Upper lobe of left lung (tissue), 6 donors: ENCODE measurements around the gene ZNF334. TPM values are rescaled to one million over a fixed set of nuclear protein-coding genes. Genes with fewer than 3 reads are reported as not detected.

Source experiments
- ATAC-seq, 2 donors: fragments of 200-7000 bp; cut with Tn5 transposase; one replicate each; pipeline ENCODE4 v1.9.1; 2022; ENCODE audit warnings: mild to moderate bottlenecking in 2 of 2, moderate library complexity in 2 of 2; ENCODE audit not compliant: low FRiP score in 2 of 2
- DNase-seq, 2 donors: peaks; one replicate each; pipeline ENCODE4 v3.0.0-alpha.2; 2019 to 2020
- H3K27ac ChIP-seq, 4 donors: fragments of 200-600 bp; sonication (generic); one replicate each; pipeline ENCODE4 v1.5.1; 2016 to 2019
- H3K27me3 ChIP-seq, 4 donors: fragments of 200-600 bp; sonication (generic); one replicate each; pipeline ENCODE4 v1.5.1; 2017 to 2019
- H3K36me3 ChIP-seq, 4 donors: fragments of 200-600 bp; sonication (generic); one replicate each; pipeline ENCODE4 v1.5.1; 2016 to 2019
- H3K4me1 ChIP-seq, 4 donors: fragments of 200-600 bp; sonication (generic); one replicate each; pipeline ENCODE4 v1.5.1; 2018 to 2019
- H3K4me3 ChIP-seq, 4 donors: fragments of 200-600 bp; sonication (generic); one replicate each; pipeline ENCODE4 v1.5.1; 2017 to 2019; ENCODE audit warnings: mild to moderate bottlenecking in 2 of 4, moderate library complexity in 1 of 4
- H3K9me3 ChIP-seq, 4 donors: fragments of 200-600 bp; sonication (generic); one replicate each; pipeline ENCODE4 v1.5.1; 2018 to 2019
- CTCF ChIP-seq, 6 experiments: fragments of 450-650 bp in 4 of 6; fragments of 200-600 bp in 2 of 6; sonication (generic) in 2 of 6; IDR thresholded peaks; one replicate each; pipeline ENCODE4 v1.5.1; 2016 to 2019; ENCODE audit warnings: antibody characterized with exemption in 6 of 6
- EP300 ChIP-seq, 4 donors: sonication (generic); formaldehyde crosslinking; IDR thresholded peaks; one replicate each; pipeline ENCODE4 v1.5.1; 2017; ENCODE audit warnings: antibody characterized with exemption in 4 of 4, control low read depth in 2 of 4
- POLR2A ChIP-seq, 4 donors: fragments of 450-650 bp; IDR thresholded peaks; one replicate each; pipeline ENCODE4 v1.5.1; 2016 to 2017; ENCODE audit warnings: antibody characterized with exemption in 4 of 4, mild to moderate bottlenecking in 2 of 4
- POLR2AphosphoS5 ChIP-seq, 2 donors: sonication (generic); formaldehyde crosslinking; IDR thresholded peaks; one replicate each; pipeline ENCODE4 v1.5.1; 2017; ENCODE audit warnings: antibody characterized with exemption in 2 of 2
- WGBS, 2 donors: methylation state at CpG; one replicate each; pipeline ENCODE4 v1.1.5; 2017 to 2018; 5-methylcytosine and 5-hydroxymethylcytosine counted together
- total RNA-seq, 6 donors: library from RNA; depleted of rRNA in 4 of 6; stranded (reverse); fragments of >200 nt in 4 of 6; gene quantifications; one replicate each; pipeline versions ENCODE4 v1.1.0 to v1.2.1, GENCODE V29; 2016 to 2021
- donor health status: DM: no; HTN: no; CAD: no; lungs with moderate emphysema.
- donor health status: DM: no; HTN: yes; CAD: no; lungs with severe emphysema.

ZNF334 gene
- total RNA-seq, 6 donors from 2014 or later, result 1.9 to 27.2 (median 5.2) TPM

- H3K36me3 ChIP-seq, result no peaks in the 10 kb centered on the region
- no peaks in the 10 kb centered on the region for H3K9me3 ChIP-seq
- DNase-seq (no peak), ATAC-seq (no peak)
- H3K4me1 ChIP-seq, result no peaks in the 10 kb centered on the region
- no peak overlapping the region for H3K4me3 ChIP-seq
- no peak overlapping the region for H3K27ac ChIP-seq
- TF ChIP-seq CTCF (IDR thresholded peaks at IDR 0.05) (no peak), POLR2AphosphoS5 (IDR thresholded peaks at IDR 0.05) (no peak), POLR2A (IDR thresholded peaks at IDR 0.05) (no peak), EP300 (IDR thresholded peaks at IDR 0.05) (no peak)
- no peaks in the 10 kb centered on the region for H3K27me3 ChIP-seq
- WGBS, 2 donors, result 45 to 51% methylated on average over 2 of the region's 2 CpGs
Measured at GRCh38 chr20:46523696-46524328, 10.5 kb upstream of the ZNF334 start.

- 56 to 66% methylated on average over 5 of the region's 5 CpGs for WGBS, 2 donors
- H3K9me3 ChIP-seq, result no peaks in the 10 kb centered on the region
- DNase-seq, result no peak
- ATAC-seq, result no peak
- no peaks in the 10 kb centered on the region for H3K36me3 ChIP-seq
- H3K27ac ChIP-seq, result no peak overlapping the region
- no peaks in the 10 kb centered on the region for H3K27me3 ChIP-seq
- H3K4me1 ChIP-seq, result no peaks in the 10 kb centered on the region
- TF ChIP-seq EP300 (IDR thresholded peaks at IDR 0.05) (no peak), CTCF (IDR thresholded peaks at IDR 0.05) (no peak), POLR2AphosphoS5 (IDR thresholded peaks at IDR 0.05) (no peak), POLR2A (IDR thresholded peaks at IDR 0.05) (no peak)
- H3K4me3 ChIP-seq, result no peak overlapping the region
Measured at GRCh38 chr20:46523108-46523507, 9.7 kb upstream of the ZNF334 start.

- Histone ChIP-seq H3K4me3 (no peak overlapping the region), H3K4me1 (no peaks in the 10 kb centered on the region), H3K27me3 (no peaks in the 10 kb centered on the region), H3K27ac (no peak overlapping the region), H3K9me3 (no peaks in the 10 kb centered on the region), H3K36me3 (no peaks in the 10 kb centered on the region)
- DNase-seq (peak in 1 of 2 donors; percentile 51), ATAC-seq (peak; percentile 58 to 67)
- 30 to 31% methylated on average over 4 of the region's 4 CpGs for WGBS, 2 donors
- TF ChIP-seq CTCF (IDR thresholded peaks at IDR 0.05) (peak; percentile 27 to 68 (median 49)), POLR2AphosphoS5 (IDR thresholded peaks at IDR 0.05) (no peak)
Measured at GRCh38 chr20:46520976-46521579, 7.7 kb upstream of the ZNF334 start.

- 80 to 87% methylated on average over 4 of the region's 4 CpGs for WGBS, 2 donors
- Histone ChIP-seq H3K4me3 (no peak overlapping the region), H3K9me3 (no peaks in the 10 kb centered on the region), H3K36me3 (no peaks in the 10 kb centered on the region), H3K27me3 (no peaks in the 10 kb centered on the region), H3K27ac (no peak overlapping the region), H3K4me1 (no peaks in the 10 kb centered on the region)
- DNase-seq (no peak), ATAC-seq (no peak)
- TF ChIP-seq CTCF (IDR thresholded peaks at IDR 0.05) (no peak), POLR2A (IDR thresholded peaks at IDR 0.05) (no peak), EP300 (IDR thresholded peaks at IDR 0.05) (no peak), POLR2AphosphoS5 (IDR thresholded peaks at IDR 0.05) (no peak)
Measured at GRCh38 chr20:46520540-46520939, 7.2 kb upstream of the ZNF334 start.
